DOHH2 (cell line): ENCODE measurements around the gene ALOX5AP.

ENCODE experiments used
- H3F3A ChIP-seq: fragments of 200-600 bp; sonication (generic), shearing (Covaris generic); 2 replicates; pipeline ENCODE4 v1.6.0; 2016; ENCODE audit warnings: antibody characterized with exemption, mild to moderate bottlenecking; ENCODE audit not compliant: control insufficient read depth, insufficient read depth
- H3K27ac ChIP-seq: fragments of 200-600 bp; sonication (generic); 2 replicates; pipeline ENCODE4 v1.5.1; 2014; ENCODE audit warnings: low read depth, mild to moderate bottlenecking, low read length, moderate library complexity
- H3K27me3 ChIP-seq: fragments of 200-600 bp; sonication (generic); 2 replicates; pipeline ENCODE4 v1.6.1; 2014; ENCODE audit warnings: mild to moderate bottlenecking, low read length, mixed read lengths; ENCODE audit not compliant: control insufficient read depth
- H3K36me3 ChIP-seq: fragments of 200-600 bp; sonication (generic); 2 replicates; pipeline ENCODE4 v1.6.1; 2014; ENCODE audit warnings: mild to moderate bottlenecking, low read length, moderate library complexity, mixed read lengths; ENCODE audit not compliant: control insufficient read depth
- H3K4me1 ChIP-seq: fragments of 200-600 bp; sonication (generic); 2 replicates; pipeline ENCODE4 v1.6.1; 2014; ENCODE audit warnings: mild to moderate bottlenecking, low read length, mixed read lengths; ENCODE audit not compliant: control insufficient read depth
- H3K4me2 ChIP-seq: fragments of 200-600 bp; sonication (generic); 2 replicates; pipeline ENCODE4 v1.6.0; 2014; ENCODE audit warnings: mild to moderate bottlenecking, low read length, moderate library complexity
- H3K4me3 ChIP-seq: fragments of 200-600 bp; sonication (generic); 2 replicates; pipeline ENCODE4 v1.5.1; 2014; ENCODE audit warnings: mild to moderate bottlenecking, low read length, mixed read lengths
- H3K79me2 ChIP-seq: fragments of 200-600 bp; sonication (generic); 2 replicates; pipeline ENCODE4 v1.6.1; 2014; ENCODE audit warnings: mild to moderate bottlenecking, low read length, mixed read lengths; ENCODE audit not compliant: control insufficient read depth
- H3K9me2 ChIP-seq: fragments of 200-600 bp; sonication (generic); replicated peaks from 2 replicates; pipeline ENCODE4 v1.6.1; 2014; ENCODE audit warnings: mild to moderate bottlenecking, low read length, mixed read lengths; ENCODE audit not compliant: control insufficient read depth
- H3K9me3 ChIP-seq: fragments of 200-600 bp; sonication (generic); 2 replicates; pipeline ENCODE4 v1.6.1; 2014; ENCODE audit warnings: antibody characterized with exemption, low read length, mixed read lengths; ENCODE audit not compliant: control insufficient read depth, insufficient read depth
- H4K20me1 ChIP-seq: fragments of 200-600 bp; sonication (generic); 2 replicates; pipeline ENCODE4 v1.6.0; 2014; ENCODE audit warnings: low read depth, mild to moderate bottlenecking, antibody characterized with exemption, low read length, moderate library complexity; ENCODE audit not compliant: control insufficient read depth, insufficient read depth
- EZH2phosphoT487 ChIP-seq: fragments of 200-600 bp; sonication (generic); IDR thresholded peaks from 2 replicates; pipeline ENCODE4 v1.6.1; 2017; ENCODE audit warnings: borderline replicate concordance, mild to moderate bottlenecking, antibody characterized with exemption, low read length, moderate library complexity, mixed read lengths
- TF ChIP-seq, protein P1 (sequence below): fragments of 200-600 bp; sonication (generic); IDR thresholded peaks from one replicate; pipeline ENCODE4 v1.5.1; 2014; ENCODE audit warnings: antibody characterized with exemption, mild to moderate bottlenecking, low read depth, low read length; ENCODE audit not compliant: poor library complexity, severe bottlenecking

The ALOX5AP gene

DNA sequence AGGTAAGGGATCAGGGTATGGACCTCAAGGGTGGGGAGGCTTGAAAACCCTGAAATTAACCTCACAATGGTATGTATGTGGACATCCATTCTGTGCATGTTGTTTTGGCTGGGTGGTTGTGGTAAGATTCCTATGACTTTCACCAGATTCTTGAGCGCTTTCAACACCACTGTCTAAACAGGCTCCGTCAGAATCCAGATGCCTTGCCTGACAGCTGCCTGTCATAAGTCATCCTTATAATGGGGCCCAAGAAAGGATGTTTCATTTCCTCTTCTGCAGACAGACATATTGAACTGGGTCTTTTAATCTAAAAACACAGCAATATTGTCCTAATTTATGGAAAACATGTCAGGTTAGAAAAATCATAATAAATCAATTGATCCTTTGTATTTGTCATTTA, 41.3 kb downstream of the ALOX5AP start:
- TF ChIP-seq, protein P1, sequence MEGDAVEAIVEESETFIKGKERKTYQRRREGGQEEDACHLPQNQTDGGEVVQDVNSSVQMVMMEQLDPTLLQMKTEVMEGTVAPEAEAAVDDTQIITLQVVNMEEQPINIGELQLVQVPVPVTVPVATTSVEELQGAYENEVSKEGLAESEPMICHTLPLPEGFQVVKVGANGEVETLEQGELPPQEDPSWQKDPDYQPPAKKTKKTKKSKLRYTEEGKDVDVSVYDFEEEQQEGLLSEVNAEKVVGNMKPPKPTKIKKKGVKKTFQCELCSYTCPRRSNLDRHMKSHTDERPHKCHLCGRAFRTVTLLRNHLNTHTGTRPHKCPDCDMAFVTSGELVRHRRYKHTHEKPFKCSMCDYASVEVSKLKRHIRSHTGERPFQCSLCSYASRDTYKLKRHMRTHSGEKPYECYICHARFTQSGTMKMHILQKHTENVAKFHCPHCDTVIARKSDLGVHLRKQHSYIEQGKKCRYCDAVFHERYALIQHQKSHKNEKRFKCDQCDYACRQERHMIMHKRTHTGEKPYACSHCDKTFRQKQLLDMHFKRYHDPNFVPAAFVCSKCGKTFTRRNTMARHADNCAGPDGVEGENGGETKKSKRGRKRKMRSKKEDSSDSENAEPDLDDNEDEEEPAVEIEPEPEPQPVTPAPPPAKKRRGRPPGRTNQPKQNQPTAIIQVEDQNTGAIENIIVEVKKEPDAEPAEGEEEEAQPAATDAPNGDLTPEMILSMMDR = no peak
- no peak for TF ChIP-seq EZH2phosphoT487
- Histone ChIP-seq H3K27ac (no peak overlapping the region), H3K4me1 (peaks cover 8% of the 10 kb centered on the region), H3K9me2 (no peaks in the 10 kb centered on the region), H4K20me1 (no peaks in the 10 kb centered on the region), H3K36me3 (no peaks in the 10 kb centered on the region), H3F3A (no peaks in the 10 kb centered on the region), H3K4me3 (no peak overlapping the region), H3K79me2 (no peaks in the 10 kb centered on the region), H3K9me3 (no peaks in the 10 kb centered on the region), H3K4me2 (no peak overlapping the region), H3K27me3 (peaks cover 11% of the 10 kb centered on the region; the same call in 1 of the 2 replicates)

- Histone ChIP-seq H3K27ac (no peak overlapping the region), H3K79me2 (no peaks in the 10 kb centered on the region), H3K36me3 (no peaks in the 10 kb centered on the region), H3K27me3 (peaks cover 11% of the 10 kb centered on the region; the same call in 1 of the 2 replicates), H3K9me3 (no peaks in the 10 kb centered on the region), H3K4me1 (peaks cover 8% of the 10 kb centered on the region), H3K9me2 (no peaks in the 10 kb centered on the region), H3F3A (no peaks in the 10 kb centered on the region), H4K20me1 (no peaks in the 10 kb centered on the region), H3K4me3 (no peak overlapping the region), H3K4me2 (no peak overlapping the region)
- TF ChIP-seq EZH2phosphoT487 = no peak
- TF ChIP-seq, protein P1 = no peak
Observed at GRCh38 chr13:30779016-30779415, 43.7 kb downstream of the ALOX5AP start.

DNA sequence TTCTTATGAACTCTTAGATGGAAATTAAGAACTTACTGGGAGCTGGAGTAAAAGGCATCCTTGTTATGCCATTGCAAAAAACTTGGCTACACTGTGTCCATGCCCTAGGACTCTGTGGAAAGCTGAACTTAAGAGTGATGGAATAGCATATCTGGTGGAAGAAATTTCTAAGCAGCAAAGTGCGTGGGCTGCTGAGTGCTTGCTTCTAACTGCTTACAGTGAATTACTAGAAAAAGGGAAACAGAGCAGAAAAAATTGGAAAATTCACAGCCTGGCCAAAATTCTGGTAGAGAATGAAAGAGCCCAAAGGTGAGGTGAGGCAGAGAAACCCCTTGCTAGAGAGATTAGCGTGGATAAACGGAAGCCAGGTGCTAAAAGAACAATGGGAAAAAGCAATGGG, 44.3 kb downstream of the ALOX5AP start:
- H3K79me2 ChIP-seq = no peaks in the 10 kb centered on the region
- peaks cover 8% of the 10 kb centered on the region for H3K4me1 ChIP-seq
- no peaks in the 10 kb centered on the region for H4K20me1 ChIP-seq
- peaks cover 11% of the 10 kb centered on the region; the same call in 1 of the 2 replicates for H3K27me3 ChIP-seq
- H3K4me3 ChIP-seq = no peak overlapping the region
- H3K9me3 ChIP-seq = no peaks in the 10 kb centered on the region
- H3K9me2 ChIP-seq = no peaks in the 10 kb centered on the region
- H3F3A ChIP-seq = no peaks in the 10 kb centered on the region
- no peak overlapping the region for H3K4me2 ChIP-seq
- H3K36me3 ChIP-seq = no peaks in the 10 kb centered on the region
- H3K27ac ChIP-seq = no peak overlapping the region
- TF ChIP-seq EZH2phosphoT487 = no peak
- TF ChIP-seq, protein P1 = no peak
